Dendritic cell treated with granulocyte-macrophage colony-stimulating factor and Interleukin-4, amounts not matched to agents 40 ng/mL and 50 ng/mL, for 4 days (primary cell): ENCODE results near the gene MSMP.
A peak's percentile ranks its signal among the peaks of the same experiment; 100 is the strongest.

Experiments used
- H3K27ac Mint-ChIP-seq: one replicate; pipeline ENCODE4 v1.8.0; 2022; ENCODE audit warnings: mild to moderate bottlenecking, mixed read lengths
- H3K27me3 Mint-ChIP-seq: one replicate; pipeline ENCODE4 v1.8.0; 2022; ENCODE audit warnings: mild to moderate bottlenecking, mixed read lengths
- H3K36me3 Mint-ChIP-seq: one replicate; pipeline ENCODE4 v1.8.0; 2022; ENCODE audit warnings: low read depth, mixed read lengths
- H3K4me1 Mint-ChIP-seq: one replicate; pipeline ENCODE4 v1.8.0; 2022; ENCODE audit warnings: low read depth, mixed read lengths
- H3K4me3 Mint-ChIP-seq: one replicate; pipeline ENCODE4 v1.8.0; 2022; ENCODE audit warnings: mild to moderate bottlenecking, moderate library complexity, mixed read lengths
- H3K9me3 Mint-ChIP-seq: one replicate; pipeline ENCODE4 v1.8.0; 2022; ENCODE audit warnings: mixed read lengths
- intact Hi-C: fragments of 100-400 bp; cut with micrococcal nuclease; formaldehyde crosslinking; loops from one replicate; pipeline ENCODE4 v1.15.0; 2022

The MSMP gene

GRCh38 chr9:35743880-35744518, 10.1 kb downstream of the MSMP start:
- Mint-ChIP-seq H3K4me3 (no peak overlapping the region), H3K36me3 (peaks cover 89% of the 10 kb centered on the region), H3K27me3 (no peaks in the 10 kb centered on the region), H3K4me1 (peaks cover 59% of the 10 kb centered on the region), H3K27ac (peak overlapping the region; percentile 77), H3K9me3 (no peaks in the 10 kb centered on the region)
- intact Hi-C loops = loop anchor here (1.0 kb wide), 1 partner anchor 11 kb away; no protein-coding TSS in a partner anchor

GRCh38 chr9:35743452-35743851, 10.6 kb downstream of the MSMP start:
- peaks cover 59% of the 10 kb centered on the region for H3K4me1 Mint-ChIP-seq
- peaks cover 90% of the 10 kb centered on the region for H3K36me3 Mint-ChIP-seq
- H3K27me3 Mint-ChIP-seq = no peaks in the 10 kb centered on the region
- H3K4me3 Mint-ChIP-seq = peak overlapping the region; percentile 31
- intact Hi-C loops = loop anchor here (1.0 kb wide), 1 partner anchor 10 kb away; no protein-coding TSS in a partner anchor
- H3K27ac Mint-ChIP-seq = peak overlapping the region; percentile 77
- no peaks in the 10 kb centered on the region for H3K9me3 Mint-ChIP-seq

GRCh38 chr9:35741740-35742139, 12.3 kb downstream of the MSMP start:
- Mint-ChIP-seq H3K27me3 (no peaks in the 10 kb centered on the region), H3K4me1 (peaks cover 52% of the 10 kb centered on the region), H3K4me3 (no peak overlapping the region), H3K27ac (peak overlapping the region; percentile 47), H3K9me3 (no peaks in the 10 kb centered on the region), H3K36me3 (peaks cover 96% of the 10 kb centered on the region)
- intact Hi-C loops = no loop called here

GRCh38 chr9:35740243-35740642, 13.8 kb downstream of the MSMP start:
- Mint-ChIP-seq H3K9me3 (no peaks in the 10 kb centered on the region), H3K36me3 (peaks cover 96% of the 10 kb centered on the region)

GRCh38 chr9:35738924-35739323, 15.2 kb downstream of the MSMP start:
- no peak overlapping the region for H3K4me3 Mint-ChIP-seq
- no peak overlapping the region for H3K27ac Mint-ChIP-seq
- intact Hi-C loops = no loop called here
- H3K4me1 Mint-ChIP-seq = peaks cover 44% of the 10 kb centered on the region
- H3K9me3 Mint-ChIP-seq = no peaks in the 10 kb centered on the region
- H3K36me3 Mint-ChIP-seq = peaks cover 89% of the 10 kb centered on the region
- no peaks in the 10 kb centered on the region for H3K27me3 Mint-ChIP-seq

More at GRCh38 chr9:35740243-35740642, 13.8 kb downstream of the MSMP start:
- Mint-ChIP-seq H3K27me3 (no peaks in the 10 kb centered on the region), H3K27ac (no peak overlapping the region), H3K4me3 (no peak overlapping the region), H3K4me1 (peaks cover 50% of the 10 kb centered on the region)
- intact Hi-C loops = no loop called here

- H3K36me3 Mint-ChIP-seq = peaks cover 82% of the 10 kb centered on the region
- intact Hi-C loops = no loop called here
Observed at GRCh38 chr9:35738186-35738585, 15.9 kb downstream of the MSMP start.

GRCh38 chr9:35737143-35737542, 16.9 kb downstream of the MSMP start:
- no peaks in the 10 kb centered on the region for H3K9me3 Mint-ChIP-seq
- H3K4me3 Mint-ChIP-seq = no peak overlapping the region
- no peak overlapping the region for H3K27ac Mint-ChIP-seq
- peaks cover 75% of the 10 kb centered on the region for H3K36me3 Mint-ChIP-seq
- intact Hi-C loops = loop anchor here (2.0 kb wide), 1 partner anchor 78 kb away; the partner anchor contains the start of gene HINT2
- no peaks in the 10 kb centered on the region for H3K27me3 Mint-ChIP-seq
- H3K4me1 Mint-ChIP-seq = peaks cover 38% of the 10 kb centered on the region

More at GRCh38 chr9:35738186-35738585, 15.9 kb downstream of the MSMP start:
- no peaks in the 10 kb centered on the region for H3K9me3 Mint-ChIP-seq
- peaks cover 38% of the 10 kb centered on the region for H3K4me1 Mint-ChIP-seq
- H3K27me3 Mint-ChIP-seq = no peaks in the 10 kb centered on the region
- H3K27ac Mint-ChIP-seq = no peak overlapping the region
- no peak overlapping the region for H3K4me3 Mint-ChIP-seq

- no peak overlapping the region for H3K27ac Mint-ChIP-seq
- H3K9me3 Mint-ChIP-seq = no peaks in the 10 kb centered on the region
- H3K4me1 Mint-ChIP-seq = peaks cover 32% of the 10 kb centered on the region
- intact Hi-C loops = loop anchor here (2.0 kb wide), 1 partner anchor 79 kb away; the partner anchor contains the start of gene HINT2
- no peaks in the 10 kb centered on the region for H3K27me3 Mint-ChIP-seq
- H3K36me3 Mint-ChIP-seq = peaks cover 74% of the 10 kb centered on the region
- H3K4me3 Mint-ChIP-seq = no peak overlapping the region
Observed at GRCh38 chr9:35736201-35736633, 17.9 kb downstream of the MSMP start.

GRCh38 chr9:35734096-35734495, 20.0 kb downstream of the MSMP start:
- Mint-ChIP-seq H3K27ac (no peak overlapping the region), H3K4me3 (no peak overlapping the region), H3K4me1 (peaks cover 32% of the 10 kb centered on the region), H3K36me3 (peaks cover 55% of the 10 kb centered on the region), H3K9me3 (no peaks in the 10 kb centered on the region), H3K27me3 (no peaks in the 10 kb centered on the region)
- intact Hi-C loops = loop anchor here (5.0 kb wide), 1 partner anchor 632 kb away; the partner anchor contains the start of gene STOML2

GRCh38 chr9:35732800-35733541, 21.1 kb downstream of the MSMP start:
- Mint-ChIP-seq H3K9me3 (no peaks in the 10 kb centered on the region), H3K4me3 (no peak overlapping the region), H3K27ac (no peak overlapping the region), H3K27me3 (no peaks in the 10 kb centered on the region), H3K4me1 (peaks cover 32% of the 10 kb centered on the region), H3K36me3 (peaks cover 44% of the 10 kb centered on the region)
- intact Hi-C loops = loop anchor here (1.0 to 5.0 kb wide), 5 partner anchors 10 to 631 kb away; partner anchors contain the start of gene STOML2

- intact Hi-C loops = loop anchor here (1.0 to 5.0 kb wide), 3 partner anchors 86 to 630 kb away; partner anchors contain the start of gene STOML2
- Mint-ChIP-seq H3K36me3 (peaks cover 37% of the 10 kb centered on the region), H3K4me1 (peaks cover 28% of the 10 kb centered on the region), H3K9me3 (no peaks in the 10 kb centered on the region), H3K27ac (no peak within 1 kb of the TSS), H3K27me3 (no peaks in the 10 kb centered on the region), H3K4me3 (no peak within 1 kb of the TSS)
Observed at GRCh38 chr9:35732185-35732799, 21.8 kb downstream of the MSMP start, which contains the start of the genes CREB3 and TLN1. Gene CREB3, plus strand, starts transcription at chr9:35732666. Its CDS starts 107 bp downstream, at chr9:35732773. Gene TLN1, minus strand, starts transcription at chr9:35732195. Its CDS starts 6,501 bp downstream, at chr9:35725694.

GRCh38 chr9:35731415-35732184, 22.5 kb downstream of the MSMP start:
- H3K4me3 Mint-ChIP-seq = no peak overlapping the region
- H3K36me3 Mint-ChIP-seq = peaks cover 30% of the 10 kb centered on the region
- no peak overlapping the region for H3K27ac Mint-ChIP-seq
- intact Hi-C loops = loop anchor here (1.0 to 5.0 kb wide), 3 partner anchors 85 to 629 kb away; partner anchors contain the start of gene STOML2
- H3K4me1 Mint-ChIP-seq = peaks cover 26% of the 10 kb centered on the region
- no peaks in the 10 kb centered on the region for H3K27me3 Mint-ChIP-seq
- H3K9me3 Mint-ChIP-seq = no peaks in the 10 kb centered on the region

- intact Hi-C loops = loop anchor here (5.0 kb wide), 1 partner anchor 628 kb away; the partner anchor contains the start of gene STOML2
- Mint-ChIP-seq H3K27me3 (no peaks in the 10 kb centered on the region), H3K27ac (no peak overlapping the region), H3K9me3 (no peaks in the 10 kb centered on the region), H3K4me1 (peaks cover 16% of the 10 kb centered on the region), H3K36me3 (peaks cover 19% of the 10 kb centered on the region), H3K4me3 (no peak overlapping the region)
Observed at GRCh38 chr9:35730486-35730854, 23.6 kb downstream of the MSMP start.
